NCI-H1048 (cell line): ENCODE measurements around the gene S100A16.
"Not testable (repeated sequence)": the region's sequence is repeated elsewhere in the genome, so short reads cannot be mapped to it uniquely, and the experiment has no call there.

ENCODE experiments used
- DNase-seq: peaks from one replicate; lab custom pipeline; 2025; lab: John Stamatoyannopoulos, UW

Gene S100A16, protein sequence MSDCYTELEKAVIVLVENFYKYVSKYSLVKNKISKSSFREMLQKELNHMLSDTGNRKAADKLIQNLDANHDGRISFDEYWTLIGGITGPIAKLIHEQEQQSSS

DNA sequence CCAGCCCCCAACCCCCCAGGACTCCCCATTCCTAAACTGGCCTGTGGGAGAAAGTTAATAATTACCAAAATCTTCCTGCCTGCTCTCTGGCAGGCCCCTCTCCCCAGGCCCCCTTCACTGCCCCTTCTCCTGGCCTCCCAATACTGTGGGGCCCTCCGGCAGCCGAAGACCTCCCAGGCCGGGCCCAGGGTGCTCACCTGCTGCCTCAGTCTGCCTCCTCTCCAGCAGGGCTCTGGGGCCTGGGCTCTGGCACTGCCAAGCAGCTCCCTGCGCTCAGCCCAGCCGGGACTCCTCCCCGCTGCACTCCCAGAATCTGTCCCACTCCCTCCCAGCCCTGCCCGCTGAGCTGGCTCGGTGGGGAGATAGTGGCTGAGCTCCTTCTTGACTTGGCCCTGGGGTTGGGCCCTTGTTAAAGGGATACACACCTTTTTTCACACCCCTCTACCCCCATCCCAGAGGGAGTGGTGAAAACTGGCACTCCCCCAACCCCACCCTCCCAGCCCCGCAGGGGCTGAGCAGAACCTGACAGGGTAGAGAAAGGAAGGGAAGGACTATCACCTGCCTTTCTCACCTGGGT lies at the start of gene S100A16:
S100A16 (minus strand) TSS at position 383 of the 577 bp plus-strand sequence. CDS start 4,986 bp downstream, outside the sequence.
- DNase-seq, result no peak

DNA sequence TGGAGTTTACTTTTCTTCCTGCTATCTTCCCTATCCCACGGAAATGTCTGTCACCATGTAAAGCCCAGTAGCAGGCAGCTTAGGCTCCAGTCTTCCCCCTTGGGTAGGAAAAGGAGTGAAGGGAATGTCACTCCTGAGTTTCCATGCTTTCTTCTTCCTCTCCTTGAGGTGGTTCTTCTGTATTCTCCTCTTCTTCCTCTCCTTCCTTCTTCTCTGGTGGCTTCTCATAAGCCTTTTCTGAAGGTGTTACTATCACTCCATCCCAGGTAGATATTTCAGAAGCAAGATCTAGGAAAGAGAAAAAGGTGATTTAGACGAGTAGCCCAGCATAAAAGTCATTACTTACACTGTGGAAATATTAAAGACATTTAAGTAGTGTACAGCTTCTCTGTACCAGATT lies 49.3 kb upstream of the S100A16 start:
- DNase-seq, result no peak

DNA sequence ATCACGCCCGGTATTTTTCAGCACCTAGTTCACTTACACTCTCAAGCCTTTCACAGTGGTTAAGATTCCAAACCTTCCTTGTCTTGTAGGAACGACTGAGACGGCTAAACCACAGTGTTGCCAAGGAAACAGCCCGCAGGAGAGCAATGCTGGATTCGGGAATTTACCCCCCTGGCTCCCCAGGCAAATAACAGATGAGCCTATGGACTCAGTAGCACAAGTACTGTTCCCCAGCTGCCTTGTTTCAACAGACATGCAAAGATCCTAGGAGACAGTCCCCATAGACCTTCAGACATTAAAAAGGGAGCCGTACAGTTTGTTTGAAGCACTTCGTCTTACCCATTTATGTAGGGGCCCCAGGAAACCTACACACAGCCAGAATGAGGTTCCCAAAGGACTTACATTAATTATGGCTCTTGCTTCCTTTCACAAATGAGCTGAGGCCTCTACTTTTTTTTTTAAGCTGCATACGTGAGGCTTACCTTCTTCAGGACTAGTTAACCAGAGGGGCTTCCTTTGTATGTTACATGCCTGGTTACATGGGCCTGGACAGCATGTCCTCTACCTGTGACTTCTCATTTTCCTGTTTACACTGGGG lies 48.3 kb upstream of the S100A16 start:
- no peak for DNase-seq

DNA sequence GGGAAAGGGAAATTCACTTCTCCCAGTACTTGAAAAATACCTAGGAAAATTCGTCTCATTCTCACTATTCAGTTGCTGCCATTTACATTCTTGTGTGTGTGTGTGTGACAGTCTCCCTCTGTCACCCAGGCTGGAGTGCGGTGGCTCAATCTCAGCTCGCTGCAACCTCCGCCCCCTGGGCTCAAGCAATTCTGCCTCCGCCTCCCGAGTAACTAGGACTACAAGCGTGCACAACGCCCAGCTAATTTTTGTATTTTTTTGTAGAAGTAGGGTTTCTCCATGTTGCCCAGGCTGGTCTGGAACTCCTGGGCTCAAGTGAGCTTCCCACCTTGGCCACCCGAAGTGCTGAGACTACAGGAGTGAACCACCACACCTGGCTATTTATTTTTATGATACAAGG lies 46.7 kb upstream of the S100A16 start:
- DNase-seq, result no peak

DNA sequence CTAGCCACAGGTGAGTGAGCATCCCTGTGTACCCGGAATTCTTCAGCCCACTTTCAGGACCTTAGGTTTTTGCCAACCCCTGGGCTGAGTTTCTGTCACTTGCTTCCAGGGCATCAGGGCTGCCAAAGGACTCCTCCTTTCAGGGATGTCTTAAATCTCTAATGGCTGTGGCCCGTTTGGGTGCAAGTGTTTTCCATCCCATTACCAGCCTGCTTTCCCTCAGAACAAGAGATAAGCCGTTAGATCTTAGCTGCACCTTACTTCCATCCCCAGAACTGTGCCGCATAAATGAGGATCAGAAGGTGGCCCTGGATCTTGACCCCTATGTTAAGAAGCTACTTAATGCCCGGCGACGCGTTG lies 46.2 kb upstream of the S100A16 start:
- DNase-seq, result no peak

DNA sequence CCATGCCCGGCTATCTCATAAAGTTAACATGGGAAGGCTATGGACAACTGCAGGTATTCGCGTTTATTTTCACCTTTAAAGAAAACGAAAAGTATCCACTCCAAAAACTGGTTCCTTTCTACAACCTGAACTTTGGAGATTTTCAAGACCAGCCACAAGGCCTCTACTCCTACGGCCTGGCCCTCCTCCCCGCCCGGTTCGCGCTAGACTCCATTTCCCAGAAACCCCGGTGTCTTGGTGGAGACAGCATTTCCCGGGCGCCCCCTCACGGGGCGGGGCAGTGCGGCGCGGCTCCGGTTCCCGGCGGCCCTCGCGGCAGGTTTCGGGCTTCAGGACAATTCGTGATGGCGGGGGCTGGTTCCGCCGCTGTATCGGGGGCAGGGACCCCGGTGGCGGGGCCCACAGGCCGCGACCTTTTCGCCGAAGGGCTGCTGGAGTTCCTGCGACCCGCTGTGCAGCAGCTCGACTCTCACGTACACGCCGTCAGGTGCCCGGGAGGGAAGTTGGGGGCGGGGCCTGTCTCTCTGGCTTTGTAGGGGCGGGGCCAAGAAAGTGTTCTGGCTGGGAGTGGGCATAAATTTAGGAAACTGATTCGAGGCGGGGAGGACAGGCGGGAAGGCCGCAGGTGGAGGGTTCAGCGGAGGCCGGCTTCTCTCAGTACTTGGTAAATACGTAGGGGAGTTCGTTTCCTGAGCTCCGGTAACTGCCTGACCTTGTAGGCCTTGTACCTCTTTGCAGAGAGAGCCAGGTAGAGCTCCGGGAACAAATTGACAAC lies 45.6 kb upstream of the S100A16 start, which contains the start of gene SNAPIN:
SNAPIN (plus strand) TSS at position 304 of the 775 bp plus-strand sequence; CDS start at position 345, 41 bp downstream.
- peak; percentile 83 for DNase-seq

DNA sequence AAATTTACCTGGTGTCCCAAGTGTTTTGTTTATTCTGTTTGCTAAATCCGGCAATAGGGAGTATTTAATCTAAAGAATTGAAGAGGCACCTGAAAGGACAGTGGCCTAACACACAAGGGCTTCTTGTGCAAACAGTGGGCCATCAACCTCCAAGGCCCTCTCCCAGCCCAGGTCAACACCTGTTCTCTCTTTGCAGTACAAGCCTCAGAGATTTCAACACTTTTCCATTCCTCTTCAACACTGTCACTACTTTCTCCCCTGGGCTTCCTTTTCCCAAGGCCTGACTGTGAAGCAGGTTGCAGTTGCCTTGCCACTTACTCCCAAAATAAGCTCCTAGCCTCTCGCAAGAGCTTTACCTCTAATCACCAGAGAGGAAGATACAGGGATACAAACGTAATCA lies 42.4 kb upstream of the S100A16 start:
- no peak for DNase-seq

DNA sequence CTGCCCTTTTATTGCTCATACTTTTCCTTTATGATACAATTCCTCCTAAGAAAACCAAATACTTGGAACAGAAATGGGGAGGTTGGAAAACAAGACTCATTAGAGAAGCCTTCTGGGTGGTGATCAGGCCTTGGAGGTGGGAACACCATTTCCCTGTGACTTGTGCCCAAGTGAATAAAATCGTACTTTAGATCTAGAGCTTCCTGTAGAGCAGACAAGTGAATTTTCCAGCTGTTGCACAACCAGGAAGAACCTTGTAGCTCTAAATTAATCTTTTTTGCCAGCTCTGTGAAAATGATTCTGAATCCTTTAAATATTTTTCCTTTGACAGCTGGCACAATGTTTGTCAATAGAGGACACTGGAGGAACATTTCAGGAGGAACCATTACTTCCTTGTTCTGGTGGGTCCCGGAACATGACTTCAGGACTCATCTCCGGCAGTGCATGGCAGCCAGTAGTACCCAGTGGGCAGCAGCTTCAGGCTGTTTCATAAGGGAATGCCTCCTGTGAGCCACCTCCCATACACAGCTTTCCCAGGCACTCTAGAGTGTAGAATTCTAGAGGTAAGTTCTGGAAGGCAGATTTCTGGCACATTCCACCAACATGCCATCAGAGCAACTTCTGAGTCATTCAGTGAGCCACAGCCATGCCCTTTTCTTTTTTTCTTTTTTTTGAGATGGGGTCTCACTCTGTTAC lies 40.0 kb upstream of the S100A16 start:
- no peak for DNase-seq

DNA sequence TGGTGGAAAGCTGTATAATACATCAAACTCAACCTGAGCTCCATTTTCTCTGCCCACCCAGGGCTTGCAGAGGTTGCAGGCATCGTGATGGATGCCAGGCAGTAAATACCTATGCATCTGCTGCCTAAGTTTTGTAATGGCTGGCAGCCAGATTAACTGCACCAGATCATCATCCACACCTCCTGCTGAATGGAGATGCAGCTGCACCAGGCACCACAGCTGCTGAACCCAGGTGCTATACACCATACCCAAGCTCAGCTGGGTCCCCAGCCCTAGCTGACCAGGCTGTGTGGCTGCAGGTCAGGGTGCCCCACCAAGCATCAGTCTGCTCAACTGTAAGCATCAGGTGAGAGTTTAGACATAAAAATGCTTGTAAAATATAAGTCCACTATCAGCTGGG lies 38.8 kb upstream of the S100A16 start:
- DNase-seq, result no peak

DNA sequence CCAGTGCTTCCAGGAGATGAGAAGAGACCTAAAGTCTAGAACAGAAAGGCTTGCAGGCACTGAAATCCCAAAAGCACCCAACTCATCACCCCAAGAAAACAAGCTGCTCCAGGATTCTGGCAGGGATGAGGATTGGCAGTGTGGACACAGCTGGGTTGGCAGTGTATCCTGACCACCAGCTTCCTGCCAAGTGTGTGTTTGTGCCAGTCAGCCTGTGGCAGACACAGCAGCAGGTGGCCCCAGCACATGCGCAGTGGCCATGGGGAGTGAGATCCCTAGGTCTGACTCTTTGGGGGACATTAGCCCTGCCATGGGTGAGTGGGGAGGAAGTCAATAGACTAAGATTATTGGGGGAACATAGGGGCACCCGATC lies 36.9 kb upstream of the S100A16 start:
- no peak for DNase-seq

DNA sequence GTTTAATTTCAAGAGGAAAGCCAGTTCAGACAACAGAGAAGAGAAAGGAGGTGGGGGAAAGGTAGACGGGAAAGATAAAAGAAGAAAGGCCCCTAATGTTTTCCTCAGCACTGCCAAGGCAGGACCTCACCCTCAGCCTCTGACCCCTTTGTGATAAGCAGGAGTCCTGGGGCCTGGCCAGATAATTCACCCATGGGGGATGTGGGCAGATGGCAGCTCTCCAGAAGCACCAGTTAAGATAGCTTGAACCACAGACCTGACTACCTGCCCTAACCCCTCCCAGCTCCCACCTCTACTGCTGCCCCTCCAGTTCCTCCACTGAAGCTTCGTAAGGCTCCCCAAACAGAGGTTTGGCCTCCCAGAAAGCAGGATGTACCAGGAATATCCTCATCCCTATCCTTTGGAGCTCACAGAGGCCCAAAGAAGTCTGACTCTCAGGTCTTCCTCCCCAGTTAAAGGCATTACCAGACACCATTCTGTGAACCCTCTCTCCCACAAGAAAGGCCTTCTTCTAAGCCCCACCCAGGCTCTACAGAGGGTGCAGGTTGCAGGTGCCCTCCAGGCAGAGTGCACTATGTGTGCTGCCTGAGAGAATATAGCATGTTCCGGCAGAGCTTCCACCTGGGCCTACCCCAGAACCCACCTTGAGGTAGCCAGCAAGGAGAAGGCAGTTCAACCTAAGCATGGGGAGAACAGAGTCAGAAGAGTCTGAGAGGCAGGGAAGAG lies 36.4 kb upstream of the S100A16 start:
- no peak for DNase-seq

DNA sequence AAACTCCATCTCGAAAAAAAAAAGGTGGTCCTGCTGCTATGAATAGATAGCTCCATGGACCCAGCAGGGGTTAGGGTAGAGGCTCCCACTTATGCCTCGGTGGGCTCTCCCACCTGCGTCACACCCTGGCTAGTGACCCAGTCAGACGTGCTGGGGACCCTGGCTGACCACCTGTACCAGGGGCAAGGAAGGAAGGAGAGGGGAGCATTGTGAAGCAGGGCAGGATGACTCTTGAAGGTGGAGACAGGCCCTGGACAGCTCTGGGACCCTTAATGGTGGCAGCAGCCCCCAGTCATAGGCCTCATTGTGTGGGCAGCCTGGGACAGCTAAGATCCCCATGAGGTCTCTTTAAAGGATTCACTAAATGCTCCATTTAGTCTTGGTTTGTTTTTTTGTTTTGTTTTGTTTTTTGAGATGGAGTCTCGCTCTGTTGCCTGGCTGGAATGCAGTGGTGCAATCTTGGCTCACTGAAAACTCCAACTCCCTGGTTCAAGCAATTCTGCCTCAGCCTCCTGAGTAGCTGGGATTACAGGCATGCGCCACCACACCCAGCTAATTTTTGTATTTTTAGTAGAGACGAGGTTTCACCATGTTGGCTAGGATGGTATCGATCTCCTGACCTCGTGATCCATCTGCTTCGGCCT lies 35.2 kb upstream of the S100A16 start:
- DNase-seq, result no peak

DNA sequence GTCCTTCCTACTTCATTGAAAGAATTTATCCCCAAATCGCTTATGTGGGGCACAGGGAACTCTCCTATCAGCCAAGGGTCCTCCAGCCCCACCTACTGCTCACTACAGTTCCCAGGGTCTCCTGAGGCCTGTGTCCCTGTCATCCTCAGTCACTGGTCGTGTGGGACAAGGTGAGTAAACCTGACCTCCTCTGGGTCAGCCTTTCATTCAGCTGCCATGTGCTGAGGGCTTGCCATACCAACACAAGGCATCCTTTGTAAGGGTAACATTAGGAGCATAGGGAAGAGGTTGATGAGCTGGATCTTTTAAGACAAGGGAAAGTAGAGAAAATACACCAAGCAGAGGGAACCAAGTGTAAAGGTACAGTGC lies 34.4 kb upstream of the S100A16 start:
- DNase-seq, result no peak

DNA sequence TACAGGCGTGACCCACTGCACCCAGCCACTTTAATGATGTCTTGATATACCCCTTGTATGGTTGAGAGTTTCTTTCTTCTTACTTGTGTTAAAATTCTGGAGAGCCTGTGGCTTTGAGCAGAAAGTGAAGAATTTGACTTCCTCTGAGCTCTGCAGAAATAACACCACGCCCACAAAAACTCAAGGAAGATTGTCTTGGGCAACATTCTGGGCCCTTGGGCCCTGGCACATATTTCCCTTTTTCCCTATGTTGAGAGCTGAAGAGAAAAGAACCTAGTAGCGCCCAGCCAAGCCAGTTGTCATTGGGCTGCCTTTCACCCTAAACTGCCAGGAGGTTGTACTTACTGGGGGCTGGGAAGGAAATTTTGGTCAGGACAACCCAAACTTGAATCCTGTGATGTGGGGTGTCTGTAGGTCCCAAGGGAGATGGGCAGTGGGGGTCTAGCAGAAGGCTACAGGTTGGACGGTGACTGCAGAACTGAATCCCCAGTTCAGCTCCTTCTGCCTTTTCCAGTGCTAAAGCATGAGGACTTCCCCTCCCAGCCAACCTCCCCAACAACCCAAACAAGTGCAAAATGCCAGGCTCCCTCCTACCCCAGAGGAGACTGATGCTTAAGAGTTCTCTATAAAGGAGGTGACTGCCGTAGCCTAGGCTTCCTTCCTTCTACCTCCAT lies 33.9 kb upstream of the S100A16 start:
- no peak for DNase-seq

DNA sequence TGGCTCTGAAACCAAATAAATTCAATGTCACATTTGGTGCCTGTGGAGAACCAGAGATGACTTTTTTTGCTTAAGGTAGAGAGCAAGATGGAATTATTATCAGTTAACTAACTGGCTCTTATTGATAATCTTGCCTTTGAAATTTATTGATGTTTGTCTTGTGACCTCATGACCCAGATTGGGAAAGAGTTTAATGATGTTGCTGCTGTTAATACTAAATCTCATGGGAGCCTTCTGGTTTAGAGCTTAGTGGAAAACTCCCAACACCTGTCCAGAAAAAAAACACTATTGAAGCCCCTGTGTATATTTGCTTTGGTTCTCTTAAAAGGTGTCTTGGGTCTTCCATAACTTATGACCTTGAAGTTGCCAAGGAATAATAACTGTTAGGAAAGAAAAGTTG lies 30.9 kb upstream of the S100A16 start:
- no peak for DNase-seq

DNA sequence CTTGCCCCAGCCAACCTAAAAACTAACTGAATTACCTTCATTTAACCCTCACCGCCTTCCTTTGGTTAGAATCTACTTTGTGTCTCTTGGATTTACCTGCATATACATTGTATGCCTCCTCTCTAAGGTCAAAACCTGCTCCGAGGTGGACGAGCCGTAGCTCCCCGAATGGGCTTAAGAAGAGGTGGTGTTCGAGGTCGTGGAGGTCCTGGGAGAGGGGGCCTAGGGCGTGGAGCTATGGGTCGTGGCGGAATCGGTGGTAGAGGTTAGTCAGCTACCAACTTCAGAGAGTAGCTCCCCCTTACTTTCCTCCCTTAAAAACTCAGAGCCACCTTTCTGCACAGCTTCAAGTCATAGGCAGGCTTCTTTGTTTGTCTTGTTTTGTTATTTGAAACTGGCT lies 30.2 kb upstream of the S100A16 start:
- no peak for DNase-seq

DNA sequence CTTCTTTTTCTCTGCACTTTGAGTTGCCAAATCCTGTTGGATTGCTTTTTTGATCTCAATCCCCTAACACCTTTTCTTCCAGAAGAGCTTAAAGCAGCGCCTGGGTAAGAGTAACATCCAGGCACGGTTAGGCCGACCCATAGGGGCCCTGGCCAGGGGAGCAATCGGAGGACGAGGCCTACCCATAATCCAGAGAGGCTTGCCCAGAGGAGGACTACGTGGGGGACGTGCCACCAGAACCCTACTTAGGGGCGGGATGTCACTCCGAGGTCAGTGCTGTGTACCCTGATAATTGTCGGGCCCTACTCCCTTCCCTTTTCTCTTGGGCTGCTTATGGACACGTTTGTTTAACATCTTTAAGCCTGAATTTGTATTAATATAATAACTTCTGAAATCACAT lies 29.2 kb upstream of the S100A16 start:
- DNase-seq, result no peak

DNA sequence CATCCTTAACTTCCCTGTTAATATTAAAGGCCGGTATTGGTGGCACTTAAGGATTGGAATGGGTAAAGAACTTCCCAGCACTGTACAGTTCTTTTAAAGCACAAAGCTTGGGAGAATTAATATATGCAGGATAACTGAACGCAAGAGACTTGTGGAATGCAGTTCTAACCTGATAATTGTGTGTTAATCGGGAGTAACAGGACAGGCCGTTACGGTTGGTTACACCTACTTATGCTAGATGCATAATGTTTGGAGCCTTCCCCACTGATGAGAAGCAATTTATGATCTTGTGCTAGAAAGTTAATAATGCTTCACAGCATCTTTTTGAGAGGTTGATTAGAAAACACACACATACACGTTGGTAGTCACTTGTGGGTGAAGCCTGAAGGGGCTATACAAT lies 27.9 kb upstream of the S100A16 start:
- no peak for DNase-seq

DNA sequence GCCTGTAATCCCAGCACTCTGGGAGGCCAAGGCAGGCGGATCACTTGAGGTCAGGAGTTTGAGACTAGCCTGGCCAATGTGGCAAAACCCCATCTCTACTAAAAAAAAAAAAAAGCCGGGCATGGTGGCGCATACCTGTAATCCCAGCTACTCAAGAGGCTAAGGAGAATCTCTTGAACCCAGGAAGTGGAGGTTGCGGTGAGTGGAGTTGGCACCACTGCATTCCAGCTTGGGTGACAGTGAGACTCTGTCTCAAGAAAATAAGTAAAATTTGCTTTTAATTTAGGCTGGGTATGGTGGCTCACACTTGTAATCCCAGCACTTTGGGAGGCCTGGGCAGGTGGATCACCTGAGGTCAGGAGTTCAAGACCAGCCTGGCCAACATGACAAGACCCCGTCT lies 27.3 kb upstream of the S100A16 start:
- DNase-seq, result not testable (repeated sequence)

DNA sequence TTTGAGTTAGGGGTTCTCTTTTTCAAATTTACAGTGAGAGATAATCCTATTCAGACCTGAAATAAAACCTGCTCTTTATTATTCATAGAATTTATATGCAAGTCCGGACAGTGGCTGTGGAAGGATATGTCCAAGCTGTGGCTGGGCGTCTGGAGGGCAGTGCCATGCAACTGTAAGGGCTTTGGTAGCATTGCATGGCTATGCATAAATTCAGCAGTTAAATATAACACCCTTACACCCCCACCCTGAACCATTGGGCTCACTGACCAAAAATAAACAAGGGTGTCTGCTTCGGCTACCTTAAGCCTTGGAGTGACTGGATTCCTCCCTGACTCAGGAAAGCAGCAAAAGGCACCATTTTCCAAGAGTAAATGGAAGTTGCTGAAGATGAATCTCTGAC lies 26.3 kb upstream of the S100A16 start:
- no peak for DNase-seq

DNA sequence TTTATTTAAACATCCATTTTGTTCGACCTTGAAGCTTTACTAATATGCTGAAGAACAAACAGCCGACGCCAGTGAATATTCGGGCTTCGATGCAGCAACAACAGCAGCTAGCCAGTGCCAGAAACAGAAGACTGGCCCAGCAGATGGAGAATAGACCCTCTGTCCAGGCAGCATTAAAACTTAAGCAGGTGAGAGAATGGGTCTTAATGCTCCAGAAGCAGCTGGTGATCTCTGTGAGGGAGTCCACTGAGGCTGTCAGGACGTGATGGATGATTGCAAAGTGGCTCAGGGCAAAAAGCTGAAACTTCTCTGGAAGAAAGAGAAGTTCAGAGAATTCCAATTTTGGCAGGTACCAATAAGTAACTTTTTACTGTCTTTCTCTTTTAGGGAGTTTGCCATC lies 25.3 kb upstream of the S100A16 start:
- no peak for DNase-seq
